WTC11 (cell line): Measurements from ENCODE around the gene SP100. TPM values are rescaled to one million over a fixed set of nuclear protein-coding genes. Genes with fewer than 3 reads are reported as not detected.

Experiments used
- ATAC-seq: fragments of 200-7000 bp; cut with Tn5 transposase; 2 replicates; pipeline ENCODE4 v1.10.0; 2021; ENCODE audit warnings: mild to moderate bottlenecking, moderate library complexity
- CTCF ChIA-PET: fragments of 300-600 bp; sonication (Branson Sonifier 250); formaldehyde crosslinking; loops from one replicate; lab custom pipeline; 2021; ENCODE audit warnings: antibody characterized with exemption; lab: Charles Lee
- POLR2A ChIA-PET: fragments of 350-600 bp; sonication (Branson Sonifier 250); formaldehyde crosslinking; loops from one replicate; lab custom pipeline; 2021; ENCODE audit warnings: antibody characterized with exemption; lab: Charles Lee
- DNase-seq: peaks from one replicate; pipeline ENCODE4 v3.0.0; 2021; ENCODE audit warnings: low spot score
- H3K27ac Mint-ChIP-seq: 2 replicates; pipeline ENCODE4 v1.8.0; 2021; ENCODE audit warnings: mixed read lengths
- H3K27me3 Mint-ChIP-seq: 2 replicates; pipeline ENCODE4 v1.8.0; 2021; ENCODE audit warnings: low read depth, mild to moderate bottlenecking, moderate library complexity, mixed read lengths
- H3K36me3 Mint-ChIP-seq: 2 replicates; pipeline ENCODE4 v1.8.0; 2021; ENCODE audit warnings: mixed read lengths
- H3K4me1 Mint-ChIP-seq: 2 replicates; pipeline ENCODE4 v1.8.0; 2022; ENCODE audit warnings: mixed read lengths
- H3K4me3 Mint-ChIP-seq: 2 replicates; pipeline ENCODE4 v1.8.0; 2021; ENCODE audit warnings: mild to moderate bottlenecking, moderate library complexity, mixed read lengths
- H3K9me3 Mint-ChIP-seq: 2 replicates; pipeline ENCODE4 v1.8.0; 2021; ENCODE audit warnings: mixed read lengths
- ATF1 ChIP-seq: sonication (generic); formaldehyde crosslinking; IDR thresholded peaks from 2 replicates; pipeline ENCODE4 v1.8.1; 2023; ENCODE audit warnings: mild to moderate bottlenecking, moderate library complexity, missing genetic modification reagents
- CREB1 ChIP-seq: sonication (generic); formaldehyde crosslinking; IDR thresholded peaks from 2 replicates; pipeline ENCODE4 v1.8.0; 2023; ENCODE audit warnings: mild to moderate bottlenecking, missing genetic modification reagents
- E2F1 ChIP-seq: sonication (generic); formaldehyde crosslinking; IDR thresholded peaks from 2 replicates; pipeline ENCODE4 v1.8.0; 2022; ENCODE audit warnings: mild to moderate bottlenecking, missing genetic modification reagents
- ELF4 ChIP-seq: sonication (generic); formaldehyde crosslinking; IDR thresholded peaks from 2 replicates; pipeline ENCODE4 v1.8.1; 2022; ENCODE audit warnings: low read depth, mild to moderate bottlenecking, moderate library complexity, missing genetic modification reagents
- ERG ChIP-seq: fragments of 250-450 bp; sonication (Bioruptor Pico); IDR thresholded peaks from 2 replicates; pipeline ENCODE4 v1.8.0; 2021; ENCODE audit warnings: mild to moderate bottlenecking
- ESRRA ChIP-seq: sonication (generic); formaldehyde crosslinking; IDR thresholded peaks from 2 replicates; pipeline ENCODE4 v1.8.1; 2022; ENCODE audit warnings: mild to moderate bottlenecking, missing genetic modification reagents, borderline replicate concordance
- FOXP4 ChIP-seq: sonication (generic); formaldehyde crosslinking; IDR thresholded peaks from 2 replicates; pipeline ENCODE4 v1.8.0; 2022; ENCODE audit warnings: mild to moderate bottlenecking, missing genetic modification reagents
- GABPB1 ChIP-seq: sonication (generic); formaldehyde crosslinking; IDR thresholded peaks from 2 replicates; pipeline ENCODE4 v1.8.1; 2023; ENCODE audit warnings: mild to moderate bottlenecking, missing genetic modification reagents
- MXD4 ChIP-seq: fragments of 250-450 bp; sonication (Bioruptor Pico); IDR thresholded peaks from 2 replicates; pipeline ENCODE4 v1.8.0; 2021; ENCODE audit warnings: mild to moderate bottlenecking, moderate library complexity, borderline replicate concordance
- NFE2L1 ChIP-seq: sonication (generic); formaldehyde crosslinking; IDR thresholded peaks from 2 replicates; pipeline ENCODE4 v1.8.1; 2023; ENCODE audit warnings: missing genetic modification reagents
- NR1H2 ChIP-seq: sonication (generic); formaldehyde crosslinking; IDR thresholded peaks from 2 replicates; pipeline ENCODE4 v1.9.0; 2021; ENCODE audit warnings: mild to moderate bottlenecking, moderate library complexity, missing genetic modification reagents
- TEAD1 ChIP-seq: sonication (generic); formaldehyde crosslinking; IDR thresholded peaks from 2 replicates; pipeline ENCODE4 v1.8.0; 2022; ENCODE audit warnings: mild to moderate bottlenecking, missing genetic modification reagents
- TP53 ChIP-seq: sonication (generic); formaldehyde crosslinking; IDR thresholded peaks from 2 replicates; pipeline ENCODE4 v1.8.1; 2023; ENCODE audit warnings: mild to moderate bottlenecking, missing genetic modification reagents
- ZBTB21 ChIP-seq: sonication (generic); formaldehyde crosslinking; IDR thresholded peaks from 2 replicates; pipeline ENCODE4 v1.8.1; 2023; ENCODE audit warnings: mild to moderate bottlenecking, missing genetic modification reagents, borderline replicate concordance
- ZMAT4 ChIP-seq: fragments of 250-450 bp; sonication (Bioruptor Pico); IDR thresholded peaks from 2 replicates; pipeline ENCODE4 v1.9.0; 2021; ENCODE audit warnings: mild to moderate bottlenecking
- ZNF263 ChIP-seq: sonication (generic); formaldehyde crosslinking; IDR thresholded peaks from 2 replicates; pipeline ENCODE4 v1.8.1; 2022; ENCODE audit warnings: low read depth, mild to moderate bottlenecking, moderate library complexity, missing genetic modification reagents
- ZNF317 ChIP-seq: sonication (generic); formaldehyde crosslinking; IDR thresholded peaks from 2 replicates; pipeline ENCODE4 v1.8.1; 2023; ENCODE audit warnings: low read depth, mild to moderate bottlenecking, moderate library complexity, missing genetic modification reagents, borderline replicate concordance
- ZNF416 ChIP-seq: fragments of 250-450 bp; sonication (Bioruptor Pico); IDR thresholded peaks from 2 replicates; pipeline ENCODE4 v1.9.0; 2021; ENCODE audit warnings: mild to moderate bottlenecking, inconsistent platforms
- total RNA-seq: library from RNA; stranded (reverse); gene quantifications from 3 replicates; pipeline ENCODE4 v1.2.3, GENCODE V29; 2021
- TF ChIP-seq, protein P1 (sequence below): sonication (generic); formaldehyde crosslinking; IDR thresholded peaks from 2 replicates; pipeline ENCODE4 v1.8.1; 2023; ENCODE audit warnings: mild to moderate bottlenecking, missing genetic modification reagents
- TF ChIP-seq, protein P2 (sequence below): fragments of 250-450 bp; sonication (Bioruptor Pico); IDR thresholded peaks from 2 replicates; pipeline ENCODE4 v2.1.2; 2022; ENCODE audit warnings: mild to moderate bottlenecking, moderate library complexity
- TF ChIP-seq, protein P3 (sequence below): sonication (generic); formaldehyde crosslinking; IDR thresholded peaks from 2 replicates; pipeline ENCODE4 v1.8.1; 2023; ENCODE audit warnings: mild to moderate bottlenecking, missing genetic modification reagents, moderate library complexity
- TF ChIP-seq, protein P4 (sequence below): fragments of 250-450 bp; sonication (Bioruptor Pico); IDR thresholded peaks from 2 replicates; pipeline ENCODE4 v1.9.0; 2021; ENCODE audit warnings: mild to moderate bottlenecking, borderline replicate concordance

Gene SP100
- total RNA-seq, 1 experiment from 2014 or later = 1.3 TPM

- Mint-ChIP-seq H3K9me3 (peaks cover 24% of the 10 kb centered on the region), H3K27ac (no peak overlapping the region)
- TF ChIP-seq, protein P1, sequence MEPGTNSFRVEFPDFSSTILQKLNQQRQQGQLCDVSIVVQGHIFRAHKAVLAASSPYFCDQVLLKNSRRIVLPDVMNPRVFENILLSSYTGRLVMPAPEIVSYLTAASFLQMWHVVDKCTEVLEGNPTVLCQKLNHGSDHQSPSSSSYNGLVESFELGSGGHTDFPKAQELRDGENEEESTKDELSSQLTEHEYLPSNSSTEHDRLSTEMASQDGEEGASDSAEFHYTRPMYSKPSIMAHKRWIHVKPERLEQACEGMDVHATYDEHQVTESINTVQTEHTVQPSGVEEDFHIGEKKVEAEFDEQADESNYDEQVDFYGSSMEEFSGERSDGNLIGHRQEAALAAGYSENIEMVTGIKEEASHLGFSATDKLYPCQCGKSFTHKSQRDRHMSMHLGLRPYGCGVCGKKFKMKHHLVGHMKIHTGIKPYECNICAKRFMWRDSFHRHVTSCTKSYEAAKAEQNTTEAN (CRISPR knock-in tag) = no peak
- TF ChIP-seq, protein P2, sequence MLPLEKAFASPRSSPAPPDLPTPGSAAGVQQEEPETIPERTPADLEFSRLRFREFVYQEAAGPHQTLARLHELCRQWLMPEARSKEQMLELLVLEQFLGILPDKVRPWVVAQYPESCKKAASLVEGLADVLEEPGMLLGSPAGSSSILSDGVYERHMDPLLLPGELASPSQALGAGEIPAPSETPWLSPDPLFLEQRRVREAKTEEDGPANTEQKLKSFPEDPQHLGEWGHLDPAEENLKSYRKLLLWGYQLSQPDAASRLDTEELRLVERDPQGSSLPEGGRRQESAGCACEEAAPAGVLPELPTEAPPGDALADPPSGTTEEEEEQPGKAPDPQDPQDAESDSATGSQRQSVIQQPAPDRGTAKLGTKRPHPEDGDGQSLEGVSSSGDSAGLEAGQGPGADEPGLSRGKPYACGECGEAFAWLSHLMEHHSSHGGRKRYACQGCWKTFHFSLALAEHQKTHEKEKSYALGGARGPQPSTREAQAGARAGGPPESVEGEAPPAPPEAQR (CRISPR knock-in tag) = no peak
- TF ChIP-seq ZNF263 (CRISPR knock-in tag) = no peak
- no peak for TF ChIP-seq ZBTB21 (CRISPR knock-in tag)
- TF ChIP-seq, protein P3, sequence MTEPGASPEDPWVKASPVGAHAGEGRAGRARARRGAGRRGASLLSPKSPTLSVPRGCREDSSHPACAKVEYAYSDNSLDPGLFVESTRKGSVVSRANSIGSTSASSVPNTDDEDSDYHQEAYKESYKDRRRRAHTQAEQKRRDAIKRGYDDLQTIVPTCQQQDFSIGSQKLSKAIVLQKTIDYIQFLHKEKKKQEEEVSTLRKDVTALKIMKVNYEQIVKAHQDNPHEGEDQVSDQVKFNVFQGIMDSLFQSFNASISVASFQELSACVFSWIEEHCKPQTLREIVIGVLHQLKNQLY (CRISPR knock-in tag) = no peak
- TF ChIP-seq TP53 (CRISPR knock-in tag) = no peak
- TF ChIP-seq, all 79 proteins: peak for 0
- ChIA-PET CTCF (no interaction called here), POLR2A (no interaction called here)
- ATAC-seq (no peak), DNase-seq (no peak)
- Mint-ChIP-seq H3K4me3 (no peak overlapping the region), H3K4me1 (no peaks in the 10 kb centered on the region), H3K27me3 (peaks cover 7% of the 10 kb centered on the region), H3K36me3 (peaks cover 20% of the 10 kb centered on the region)
Measured at GRCh38 chr2:230577114-230577513, 161.1 kb downstream of the SP100 start.

GRCh38 chr2:230578106-230578505 is 162.1 kb downstream of the SP100 start:
- Mint-ChIP-seq H3K4me3 (no peak overlapping the region), H3K36me3 (peaks cover 18% of the 10 kb centered on the region), H3K27me3 (peaks cover 7% of the 10 kb centered on the region), H3K9me3 (peaks cover 27% of the 10 kb centered on the region), H3K4me1 (no peaks in the 10 kb centered on the region), H3K27ac (no peak overlapping the region)
- DNase-seq = no peak
- CTCF ChIA-PET = no interaction called here
- ATAC-seq = no peak
- TF ChIP-seq ZMAT4 (CRISPR knock-in tag) (no peak), ATF1 (CRISPR knock-in tag) (no peak), MXD4 (CRISPR knock-in tag) (no peak), ESRRA (CRISPR knock-in tag) (no peak), GABPB1 (no peak), ZNF317 (CRISPR knock-in tag) (no peak), NFE2L1 (CRISPR knock-in tag) (no peak), ELF4 (CRISPR knock-in tag) (no peak), NR1H2 (no peak), TEAD1 (CRISPR knock-in tag) (no peak), CREB1 (CRISPR knock-in tag) (no peak), ERG (CRISPR knock-in tag) (no peak), ZBTB21 (CRISPR knock-in tag) (no peak), E2F1 (CRISPR knock-in tag) (no peak), FOXP4 (no peak), ZNF416 (no peak)
- TF ChIP-seq, protein P4, sequence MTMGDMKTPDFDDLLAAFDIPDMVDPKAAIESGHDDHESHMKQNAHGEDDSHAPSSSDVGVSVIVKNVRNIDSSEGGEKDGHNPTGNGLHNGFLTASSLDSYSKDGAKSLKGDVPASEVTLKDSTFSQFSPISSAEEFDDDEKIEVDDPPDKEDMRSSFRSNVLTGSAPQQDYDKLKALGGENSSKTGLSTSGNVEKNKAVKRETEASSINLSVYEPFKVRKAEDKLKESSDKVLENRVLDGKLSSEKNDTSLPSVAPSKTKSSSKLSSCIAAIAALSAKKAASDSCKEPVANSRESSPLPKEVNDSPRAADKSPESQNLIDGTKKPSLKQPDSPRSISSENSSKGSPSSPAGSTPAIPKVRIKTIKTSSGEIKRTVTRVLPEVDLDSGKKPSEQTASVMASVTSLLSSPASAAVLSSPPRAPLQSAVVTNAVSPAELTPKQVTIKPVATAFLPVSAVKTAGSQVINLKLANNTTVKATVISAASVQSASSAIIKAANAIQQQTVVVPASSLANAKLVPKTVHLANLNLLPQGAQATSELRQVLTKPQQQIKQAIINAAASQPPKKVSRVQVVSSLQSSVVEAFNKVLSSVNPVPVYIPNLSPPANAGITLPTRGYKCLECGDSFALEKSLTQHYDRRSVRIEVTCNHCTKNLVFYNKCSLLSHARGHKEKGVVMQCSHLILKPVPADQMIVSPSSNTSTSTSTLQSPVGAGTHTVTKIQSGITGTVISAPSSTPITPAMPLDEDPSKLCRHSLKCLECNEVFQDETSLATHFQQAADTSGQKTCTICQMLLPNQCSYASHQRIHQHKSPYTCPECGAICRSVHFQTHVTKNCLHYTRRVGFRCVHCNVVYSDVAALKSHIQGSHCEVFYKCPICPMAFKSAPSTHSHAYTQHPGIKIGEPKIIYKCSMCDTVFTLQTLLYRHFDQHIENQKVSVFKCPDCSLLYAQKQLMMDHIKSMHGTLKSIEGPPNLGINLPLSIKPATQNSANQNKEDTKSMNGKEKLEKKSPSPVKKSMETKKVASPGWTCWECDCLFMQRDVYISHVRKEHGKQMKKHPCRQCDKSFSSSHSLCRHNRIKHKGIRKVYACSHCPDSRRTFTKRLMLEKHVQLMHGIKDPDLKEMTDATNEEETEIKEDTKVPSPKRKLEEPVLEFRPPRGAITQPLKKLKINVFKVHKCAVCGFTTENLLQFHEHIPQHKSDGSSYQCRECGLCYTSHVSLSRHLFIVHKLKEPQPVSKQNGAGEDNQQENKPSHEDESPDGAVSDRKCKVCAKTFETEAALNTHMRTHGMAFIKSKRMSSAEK (CRISPR knock-in tag) = no peak
- POLR2A ChIA-PET = no interaction called here
